Measurements from ENCODE around the gene PGAM2. TPM values are rescaled to one million over a fixed set of nuclear protein-coding genes. Genes with fewer than 3 reads are reported as not detected.
A peak's percentile ranks its signal among the peaks of the same experiment; 100 is the strongest.

Gene PGAM2
- total RNA-seq, 1 experiment from 2014 or later, result not detected

GRCh38 chr7:44103923-44104859, 38.8 kb upstream of the PGAM2 start, which contains the start of gene AEBP1:
Gene AEBP1 (plus strand): TSS chr7:44104345. CDS start chr7:44104666, 321 bp downstream.
- DNase-seq (ENCODE audit: low read depth), result no peak

DNA sequence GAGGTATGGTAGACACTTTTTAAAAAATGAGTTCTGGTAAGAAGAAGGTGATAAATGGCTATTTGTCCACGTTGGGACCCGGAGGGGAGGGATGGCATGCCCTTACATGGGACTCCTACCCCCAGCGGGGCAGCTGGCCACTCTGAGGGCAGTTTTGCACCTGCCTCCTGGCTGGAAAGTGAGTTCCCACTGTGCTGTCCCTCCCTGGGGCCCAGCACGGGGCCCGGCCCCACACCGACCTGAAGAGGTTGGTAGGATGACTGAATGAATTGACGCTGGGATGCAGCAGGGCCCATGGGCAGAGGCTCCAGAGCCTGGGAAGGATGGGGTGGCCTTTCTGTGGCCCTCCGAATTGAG, 38.2 kb upstream of the PGAM2 start:
- no peak for DNase-seq (ENCODE audit: low read depth)

DNA sequence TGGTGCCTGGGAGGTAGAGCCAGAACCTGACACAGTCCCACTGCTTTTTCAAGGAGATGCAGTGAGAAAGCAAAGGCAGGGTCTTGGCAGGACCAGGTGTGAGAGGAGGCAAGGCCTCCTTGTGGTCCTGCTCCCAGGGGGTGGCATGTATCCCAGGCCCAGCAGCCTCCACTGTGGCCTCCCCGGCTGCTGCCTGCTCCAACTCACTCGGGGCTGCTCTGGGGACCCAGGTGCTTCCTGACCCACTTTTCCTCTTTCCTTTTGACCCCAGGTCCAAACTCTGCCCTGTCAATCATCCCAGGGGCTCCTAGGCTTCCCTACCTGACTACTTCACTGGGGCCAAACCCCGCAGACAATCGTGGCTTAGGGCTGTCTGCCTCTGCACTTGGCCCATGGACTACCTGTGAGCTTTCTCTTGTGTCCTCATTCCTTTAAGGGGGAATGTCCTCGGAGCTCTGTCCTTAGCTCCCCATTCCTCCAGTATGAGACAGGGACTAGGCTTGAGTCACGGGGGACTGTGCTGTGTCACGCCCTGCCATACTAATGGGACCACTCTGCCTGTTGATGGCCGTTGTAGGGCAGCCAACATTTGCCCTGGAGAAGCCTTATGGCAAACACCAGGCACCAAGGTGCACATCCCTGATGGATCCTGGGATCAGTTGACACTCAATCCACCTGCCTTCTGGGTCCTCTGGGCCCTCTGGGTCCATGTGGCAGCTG, 37.6 kb upstream of the PGAM2 start:
- no peak for DNase-seq (ENCODE audit: low read depth)

GRCh38 chr7:44101966-44102845, 36.8 kb upstream of the PGAM2 start:
- peak; percentile 60 for DNase-seq (ENCODE audit: low read depth)

DNA sequence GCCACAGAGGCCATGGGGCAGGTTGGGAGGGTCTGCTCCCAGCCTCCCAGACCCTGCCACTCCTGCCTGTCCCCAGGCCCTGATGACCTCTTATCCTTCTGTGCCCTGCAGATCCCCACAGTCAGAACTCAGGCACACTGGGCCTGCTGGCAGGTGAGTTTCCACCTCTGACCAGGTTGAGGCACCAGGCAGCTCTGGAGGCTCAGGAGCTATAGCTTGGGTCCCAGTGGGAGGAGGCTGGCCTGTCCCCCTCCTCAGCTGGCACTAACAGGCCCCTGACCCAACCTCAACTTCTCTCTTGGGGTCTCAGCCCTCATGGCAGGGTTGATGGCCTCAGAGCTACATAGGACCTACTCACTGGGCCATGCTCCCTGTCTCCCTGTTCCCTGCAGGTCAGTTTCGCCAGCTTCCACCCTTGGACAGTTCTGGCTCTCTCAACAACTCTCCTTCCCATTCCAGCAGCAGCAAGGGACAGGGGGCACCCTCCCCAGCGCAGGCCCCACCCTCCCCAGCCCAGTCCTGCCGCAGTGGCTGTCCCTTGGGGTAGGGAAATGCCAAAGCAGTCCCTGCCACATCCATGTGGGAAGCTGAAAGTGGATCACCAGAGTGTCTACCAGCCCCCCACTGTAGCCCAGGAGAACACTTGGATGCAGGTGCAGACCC, 36.1 kb upstream of the PGAM2 start:
- DNase-seq (ENCODE audit: low read depth), result no peak

- peak; percentile 62 for DNase-seq (ENCODE audit: low read depth)
Observed at GRCh38 chr7:44100458-44101302, 35.3 kb upstream of the PGAM2 start.

GRCh38 chr7:44099669-44100068, 34.3 kb upstream of the PGAM2 start:
- no peak for DNase-seq (ENCODE audit: low read depth)

DNA sequence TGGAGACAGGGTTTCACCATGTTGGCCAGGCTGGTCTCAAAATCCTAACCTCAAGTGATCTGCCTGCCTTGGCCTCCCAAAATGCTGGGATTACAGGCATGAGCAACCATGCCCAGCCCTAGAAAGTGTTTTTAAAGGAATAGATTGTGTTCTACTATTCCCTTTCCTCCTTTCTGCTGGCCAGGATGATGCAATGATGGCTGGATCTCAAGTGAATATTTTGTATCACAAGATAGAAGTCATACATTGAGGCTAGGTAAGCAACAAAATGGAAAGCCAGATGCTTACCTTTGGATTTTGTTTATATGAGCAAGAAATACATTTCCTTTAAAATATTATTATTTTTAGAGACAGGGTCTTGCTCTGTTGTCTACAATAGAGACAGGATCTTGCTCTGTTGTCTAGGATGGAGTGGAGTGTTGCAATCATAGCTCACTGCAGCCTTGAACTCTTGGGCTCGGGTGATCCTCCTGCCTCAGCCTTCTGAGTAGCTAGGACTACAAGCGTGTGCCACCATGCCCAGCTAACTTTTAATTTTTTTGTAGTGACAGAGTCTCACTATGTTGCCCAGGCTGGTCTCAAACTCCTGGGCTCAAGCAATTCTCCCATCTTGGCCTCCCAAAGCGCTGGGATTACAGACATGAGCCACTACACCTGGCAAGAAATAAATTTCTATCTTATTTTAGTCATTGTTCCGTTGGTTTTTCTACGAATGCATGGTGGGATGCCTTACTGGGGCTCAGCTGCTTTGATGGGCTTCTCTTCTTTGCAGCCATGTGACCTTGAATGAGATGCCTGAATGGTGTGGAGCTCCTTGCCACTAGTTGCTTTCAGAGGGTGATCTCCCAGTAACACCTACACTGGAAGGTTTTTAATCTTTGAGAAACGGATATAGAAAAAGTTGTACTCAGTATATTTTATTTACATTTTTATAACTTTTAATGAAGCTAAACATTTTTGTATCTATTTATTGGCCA, 33.0 kb upstream of the PGAM2 start:
- DNase-seq (ENCODE audit: low read depth), result no peak

- DNase-seq (ENCODE audit: low read depth), result no peak
Observed at GRCh38 chr7:44097064-44097932, 31.9 kb upstream of the PGAM2 start.

DNA sequence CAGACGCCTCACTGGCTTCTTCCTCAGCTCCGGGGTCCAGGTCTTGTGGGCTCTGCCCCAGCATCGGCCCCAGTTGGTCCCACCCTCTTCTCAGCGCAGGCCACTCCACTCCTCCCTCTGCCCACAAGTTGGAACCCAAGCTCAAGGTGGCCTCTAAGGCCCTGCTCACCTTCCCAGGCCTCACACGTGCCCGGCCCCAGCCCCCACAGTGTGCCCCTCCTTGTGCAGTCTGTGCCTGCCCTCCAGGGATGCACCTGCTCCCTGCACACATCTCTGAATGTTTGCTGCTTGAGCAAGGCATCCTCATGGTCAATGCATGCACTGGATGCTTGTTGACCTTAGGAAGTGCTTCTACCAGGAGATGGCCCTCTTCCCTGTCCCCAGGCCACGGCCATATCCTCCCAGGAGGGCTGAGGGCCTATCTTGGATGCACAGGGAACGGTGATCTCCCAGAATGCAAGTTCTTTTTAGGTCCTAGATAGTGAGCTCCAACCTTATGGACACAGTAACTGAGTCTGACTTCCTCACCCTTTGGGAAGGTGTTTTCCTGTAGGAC, 31.0 kb upstream of the PGAM2 start:
- no peak for DNase-seq (ENCODE audit: low read depth)

GRCh38 chr7:44095781-44096180, 30.4 kb upstream of the PGAM2 start:
- DNase-seq (ENCODE audit: low read depth), result no peak

DNA sequence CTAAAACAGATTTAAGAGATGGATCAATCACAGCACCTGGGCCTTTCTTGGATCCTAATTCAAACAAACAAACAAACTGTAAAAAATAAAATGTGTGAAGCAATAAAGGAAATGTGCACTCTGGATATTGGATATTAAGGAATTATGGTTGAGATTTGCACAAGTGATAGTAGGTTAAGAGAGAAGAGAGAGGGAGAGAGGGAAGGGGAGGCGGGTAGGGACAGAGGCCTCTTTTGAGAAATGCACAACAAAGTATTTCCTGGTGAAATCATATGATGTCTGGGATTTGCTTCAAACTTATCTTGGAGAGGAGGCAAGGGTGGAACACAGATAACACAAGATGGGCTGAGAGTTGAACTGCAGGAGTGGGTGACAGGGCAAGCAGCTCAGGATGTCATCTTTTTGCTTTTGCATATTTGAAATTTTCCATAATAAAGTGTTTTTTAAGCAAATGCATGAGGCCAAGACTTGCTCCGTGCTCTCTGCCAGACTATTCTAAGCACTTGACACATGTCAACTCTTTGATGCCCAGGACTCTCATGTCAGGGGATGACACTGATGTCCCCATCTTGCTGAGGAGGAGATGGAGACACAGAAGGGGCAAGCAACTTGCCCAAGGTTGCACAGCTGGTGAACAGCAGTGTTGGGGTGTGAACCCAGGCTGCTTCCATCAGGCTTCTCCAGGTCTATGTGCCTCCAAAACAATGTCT, 29.7 kb upstream of the PGAM2 start:
- DNase-seq (ENCODE audit: low read depth), result no peak

- DNase-seq (ENCODE audit: low read depth), result no peak
Observed at GRCh38 chr7:44094365-44094764, 29.0 kb upstream of the PGAM2 start.

- no peak for DNase-seq (ENCODE audit: low read depth)
Observed at GRCh38 chr7:44093102-44093641, 27.8 kb upstream of the PGAM2 start.

DNA sequence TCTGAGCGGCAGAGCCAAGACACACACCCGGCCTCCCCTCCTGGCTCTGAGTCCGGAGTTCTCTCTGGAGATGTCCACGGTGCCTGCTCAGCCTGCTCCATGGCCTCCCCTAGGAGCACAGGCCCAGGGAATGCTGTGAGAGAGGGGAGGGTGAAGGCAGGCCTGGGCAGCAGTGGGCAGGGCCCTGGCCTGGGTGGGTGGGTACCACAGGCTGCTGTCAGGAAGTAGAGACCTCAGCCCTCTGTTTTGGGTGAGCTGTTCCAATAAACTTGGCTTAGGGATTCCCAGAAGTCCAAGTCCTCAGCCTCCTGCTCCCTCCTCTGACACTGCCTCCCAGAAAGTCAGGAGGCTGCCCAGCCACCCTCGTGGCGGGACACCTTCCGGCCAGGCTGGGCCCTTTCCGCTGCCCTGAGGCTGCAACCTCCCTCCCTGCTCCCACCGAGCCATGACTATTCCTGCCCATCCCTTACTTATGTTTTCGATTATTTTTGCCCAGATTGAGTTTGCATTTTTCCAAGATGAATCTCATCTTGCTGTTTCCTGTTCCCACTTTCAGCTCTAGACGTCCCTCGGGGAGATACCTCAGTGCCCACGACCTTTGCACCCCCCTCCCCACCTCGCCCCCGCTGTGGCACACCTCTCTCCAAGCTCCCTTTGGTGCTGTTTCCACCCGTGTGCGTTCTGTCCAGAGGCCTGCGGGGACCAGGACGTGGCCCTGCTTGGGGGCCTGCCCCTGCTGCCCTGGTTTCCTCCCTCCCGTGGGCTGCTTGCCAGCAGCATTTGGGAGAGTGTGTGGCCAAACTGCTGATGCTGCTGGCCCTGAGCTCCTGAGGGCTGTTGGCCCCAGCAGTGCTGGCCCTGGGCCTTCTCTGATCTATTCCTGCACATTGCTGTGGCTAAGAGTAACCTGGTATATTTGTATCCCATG, 22.8 kb upstream of the PGAM2 start:
- DNase-seq (ENCODE audit: low read depth), result peak; percentile 95

DNA sequence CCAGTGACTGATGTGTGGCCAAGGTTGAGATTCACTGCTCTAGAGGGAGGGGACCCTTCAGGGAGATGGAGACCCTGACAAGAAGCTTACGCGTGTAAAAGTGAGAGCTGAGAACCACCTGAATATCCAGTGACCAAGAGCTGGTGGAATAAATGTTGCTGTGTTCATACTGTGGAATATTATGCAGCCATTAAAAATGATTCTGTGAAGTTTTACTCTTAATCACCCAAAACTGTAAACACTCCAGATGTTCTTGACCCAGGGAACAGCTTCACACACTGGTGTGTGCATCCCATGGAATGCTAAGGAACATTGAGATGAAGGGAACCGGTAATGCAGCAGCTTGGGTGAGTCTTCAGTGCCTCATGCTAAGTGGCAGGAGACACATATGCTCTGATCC, 21.3 kb upstream of the PGAM2 start:
- DNase-seq (ENCODE audit: low read depth), result no peak
